Right lobe of liver (tissue), 6 donors: ENCODE data around the gene S100A1. TPM values are rescaled to one million over a fixed set of nuclear protein-coding genes. Genes with fewer than 3 reads are reported as not detected.

Experiments used
- ATAC-seq, 4 donors: fragments of 200-7000 bp; cut with Tn5 transposase; one replicate each; pipeline ENCODE4 v1.9.1; 2020; ENCODE audit warnings: mild to moderate bottlenecking in 4 of 4, moderate library complexity in 4 of 4
- DNase-seq, 3 donors: peaks; one replicate each; pipeline ENCODE4 v3.0.0-alpha.2; 2020
- H3K27ac ChIP-seq, 3 donors: fragments of 200-600 bp; one replicate each; pipeline ENCODE4 v1.8.0; 2022
- H3K27me3 ChIP-seq, 2 donors: fragments of 200-600 bp; one replicate each; pipeline ENCODE4 v1.8.0; 2022
- H3K36me3 ChIP-seq, 4 donors: fragments of 200-600 bp; sonication (generic) in 1 of 4; one replicate each; pipeline versions ENCODE4 v1.5.1 to v1.8.0; 2017 to 2022; ENCODE audit warnings: control low read depth in 1 of 4
- H3K4me1 ChIP-seq, 4 donors: fragments of 200-600 bp; sonication (generic) in 1 of 4; one replicate each; pipeline versions ENCODE4 v1.5.1 to v1.8.0; 2017 to 2022; ENCODE audit warnings: control low read depth in 1 of 4
- H3K4me3 ChIP-seq, 3 donors: fragments of 200-600 bp; one replicate each; pipeline ENCODE4 v1.8.0; 2022
- H3K9me3 ChIP-seq, 4 donors: fragments of 200-600 bp; sonication (generic) in 1 of 4; one replicate each; pipeline versions ENCODE4 v1.5.1 to v1.8.0; 2017 to 2022; ENCODE audit warnings: control low read depth in 1 of 4
- CTCF ChIP-seq, 4 donors: fragments of 200-600 bp in 3 of 4; fragments of 450-650 bp in 1 of 4; IDR thresholded peaks; one replicate each; pipeline versions ENCODE4 v1.5.1 to v1.8.0; 2016 to 2022; ENCODE audit warnings: antibody characterized with exemption in 4 of 4, mild to moderate bottlenecking in 2 of 4
- POLR2A ChIP-seq: fragments of 450-650 bp; IDR thresholded peaks from one replicate; pipeline ENCODE4 v1.6.1; 2017; ENCODE audit warnings: antibody characterized with exemption, mild to moderate bottlenecking
- WGBS: methylation state at CpG from one replicate; pipeline ENCODE4 v1.1.6; 2018; ENCODE audit warnings: low coverage, low lambda C conversion rate; ENCODE audit not compliant: insufficient coverage; ENCODE audit errors: missing lambda C conversion rate; 5-methylcytosine and 5-hydroxymethylcytosine counted together
- intact Hi-C, 2 donors: fragments of 100-400 bp; cut with DNase I; formaldehyde crosslinking; loops; one replicate each; pipeline versions ENCODE4 v1.11.2 to v1.14.1; 2022
- total RNA-seq, 6 experiments: library from RNA; depleted of rRNA in 2 of 6; stranded (reverse); fragments of >200 nt in 2 of 6; fragmentation: NEBNext Ultra II Directional in 3 of 6; extraction: Animal tissue kit (Norgen Biotek cat#: 25700) in 3 of 6; gene quantifications; one replicate each; pipeline versions ENCODE4 v1.1.0 to v1.2.4, GENCODE V29; 2016 to 2023
- donor health status: DM: no; HTN: yes; CAD: no.
- donor health status: DM: no; HTN: no; CAD: no.
- donor health status: DM: no; HTN: no; CAD: no.
- donor health status: DM: no; HTN: yes; CAD: no.
- donor health status: DM: no; HTN: yes; CAD: no.

The S100A1 gene
- total RNA-seq, 6 experiments from 2014 or later: 0.40 to 2.1 (median 1.0) TPM

- no peak for TF ChIP-seq POLR2A
- no peak for TF ChIP-seq CTCF (IDR thresholded peaks at IDR 0.05)
- ATAC-seq (no peak), DNase-seq (no peak)
- Histone ChIP-seq H3K27me3 (no peaks in the 10 kb centered on the region), H3K36me3 (peaks cover 0 to 12% (median 5%) of the 10 kb centered on the region in 4 donors), H3K4me1 (peaks cover 0 to 31% (median 14%) of the 10 kb centered on the region in 4 donors), H3K27ac (peak overlapping the region; percentile 34 to 94 (median 92)), H3K4me3 (no peak overlapping the region), H3K9me3 (no peaks in the 10 kb centered on the region)
- 69% methylated on average over 4 of the region's 7 CpGs for WGBS
- intact Hi-C loops: no loop called here
These were observed 17.4 kb upstream of the S100A1 start for GRCh38 chr1:153610811-153611301.

GRCh38 chr1:153611356-153611755 is 16.9 kb upstream of the S100A1 start:
- peaks cover 0 to 11% (median 5%) of the 10 kb centered on the region in 4 donors for H3K36me3 ChIP-seq
- intact Hi-C loops: no loop called here
- 70% methylated on average over 1 of the region's 1 CpG for WGBS
- no peaks in the 10 kb centered on the region for H3K27me3 ChIP-seq
- no peak for ATAC-seq
- H3K27ac ChIP-seq: peak overlapping the region in 2 of 3 donors; percentile 8 to 92
- H3K9me3 ChIP-seq: no peaks in the 10 kb centered on the region
- peak overlapping the region in 1 of 3 donors; percentile 5 for H3K4me3 ChIP-seq
- TF ChIP-seq CTCF (IDR thresholded peaks at IDR 0.05): no peak
- TF ChIP-seq POLR2A: no peak
- peaks cover 0 to 36% (median 17%) of the 10 kb centered on the region in 4 donors for H3K4me1 ChIP-seq
- no peak for DNase-seq

GRCh38 chr1:153612111-153612754 is 16.0 kb upstream of the S100A1 start:
- no peak for DNase-seq
- no peak for ATAC-seq
- Histone ChIP-seq H3K4me3 (peak overlapping the region; percentile 57 to 75 (median 64)), H3K9me3 (no peaks in the 10 kb centered on the region), H3K36me3 (peaks cover 0 to 4% (median 1%) of the 10 kb centered on the region in 4 donors), H3K4me1 (peaks cover 0 to 42% (median 21%) of the 10 kb centered on the region in 4 donors), H3K27ac (peak overlapping the region; percentile 84 to 87 (median 86)), H3K27me3 (no peaks in the 10 kb centered on the region)
- 16% methylated on average over 5 of the region's 11 CpGs for WGBS
- intact Hi-C loops: no loop called here
- no peak for TF ChIP-seq CTCF (IDR thresholded peaks at IDR 0.05)
- no peak for TF ChIP-seq POLR2A

GRCh38 chr1:153612755-153613331 is 15.4 kb upstream of the S100A1 start, which contains the start of gene S100A16:
TSS of gene S100A16 (minus strand) at chr1:153613137. CDS start at chr1:153608151, 4,986 bp downstream.
- Histone ChIP-seq H3K4me1 (peaks cover 0 to 46% (median 22%) of the 10 kb centered on the region in 4 donors), H3K27ac (peak within 1 kb of the TSS; percentile 84 to 87 (median 86)), H3K36me3 (no peaks in the 10 kb centered on the region), H3K4me3 (peak within 1 kb of the TSS; percentile 57 to 75 (median 64)), H3K27me3 (no peaks in the 10 kb centered on the region), H3K9me3 (no peaks in the 10 kb centered on the region)
- DNase-seq (peak; percentile 81 to 89 (median 89)), ATAC-seq (peak; percentile 41 to 73 (median 66))
- no CpG with 5 or more reads among the region's 9 CpGs for WGBS
- intact Hi-C loops: no loop called here
- TF ChIP-seq CTCF (IDR thresholded peaks at IDR 0.05): no peak
- TF ChIP-seq POLR2A: peak; percentile 86
